ENCODE data around the gene TAOK3.
A peak's percentile ranks its signal among the peaks of the same experiment; 100 is the strongest.
"Not testable (repeated sequence)": the region's sequence is repeated elsewhere in the genome, so short reads cannot be mapped to it uniquely, and the experiment has no call there.

TAOK3 gene

DNA sequence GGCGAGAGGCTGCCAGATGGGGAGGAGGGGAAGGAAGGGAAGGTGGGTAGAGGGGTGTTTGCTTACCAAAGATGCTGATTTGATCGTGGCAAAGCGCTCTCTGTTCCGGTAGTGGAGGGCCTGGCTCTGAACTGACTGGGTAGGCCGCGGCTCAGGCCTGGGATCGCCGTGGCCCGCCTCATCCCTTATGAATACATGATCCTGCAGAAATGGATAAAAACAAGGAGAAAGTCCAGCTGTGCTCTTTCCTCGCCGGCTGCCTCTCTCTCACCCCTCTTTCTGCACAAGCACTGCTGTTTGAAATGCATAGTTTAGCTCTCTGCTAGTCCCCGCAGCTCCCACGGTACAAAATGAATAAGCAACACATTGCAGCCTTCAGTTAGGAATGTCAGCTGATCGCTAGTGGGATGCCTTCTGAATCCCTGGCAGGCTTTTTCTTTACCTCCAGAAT lies 182.9 kb downstream of the TAOK3 start:
- DNase-seq: no peak

DNA sequence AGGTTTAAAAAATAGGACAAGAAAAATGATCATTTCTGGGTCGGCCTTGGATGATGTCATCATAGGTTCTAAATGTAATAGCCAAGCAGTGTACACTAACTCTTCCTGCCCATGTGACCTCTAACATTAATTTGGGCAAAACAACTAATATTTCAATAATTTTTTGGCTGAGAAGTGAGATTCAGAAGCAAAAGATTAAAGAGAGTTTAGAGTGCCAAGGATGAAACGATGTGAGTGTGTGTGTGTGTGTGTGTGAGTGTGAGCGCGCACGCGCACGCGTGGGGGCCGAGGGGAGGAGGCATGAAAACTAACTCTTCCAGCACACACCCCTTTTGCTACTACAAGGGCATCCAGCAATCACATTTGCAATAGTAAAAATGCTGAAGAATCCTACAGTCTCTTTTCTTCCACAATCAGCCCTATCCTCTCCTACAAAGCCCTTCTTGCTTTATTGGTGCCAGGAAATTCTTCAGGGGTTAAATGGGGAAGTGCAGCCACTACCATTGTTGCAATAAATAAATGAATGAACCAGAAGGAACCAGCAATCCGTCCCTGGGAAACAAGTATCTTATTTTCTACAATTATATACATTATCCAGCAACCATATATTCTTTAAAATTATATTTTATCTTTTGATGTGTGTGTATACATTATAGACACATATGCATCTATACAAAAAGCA lies 183.9 kb downstream of the TAOK3 start:
- DNase-seq: no peak

DNA sequence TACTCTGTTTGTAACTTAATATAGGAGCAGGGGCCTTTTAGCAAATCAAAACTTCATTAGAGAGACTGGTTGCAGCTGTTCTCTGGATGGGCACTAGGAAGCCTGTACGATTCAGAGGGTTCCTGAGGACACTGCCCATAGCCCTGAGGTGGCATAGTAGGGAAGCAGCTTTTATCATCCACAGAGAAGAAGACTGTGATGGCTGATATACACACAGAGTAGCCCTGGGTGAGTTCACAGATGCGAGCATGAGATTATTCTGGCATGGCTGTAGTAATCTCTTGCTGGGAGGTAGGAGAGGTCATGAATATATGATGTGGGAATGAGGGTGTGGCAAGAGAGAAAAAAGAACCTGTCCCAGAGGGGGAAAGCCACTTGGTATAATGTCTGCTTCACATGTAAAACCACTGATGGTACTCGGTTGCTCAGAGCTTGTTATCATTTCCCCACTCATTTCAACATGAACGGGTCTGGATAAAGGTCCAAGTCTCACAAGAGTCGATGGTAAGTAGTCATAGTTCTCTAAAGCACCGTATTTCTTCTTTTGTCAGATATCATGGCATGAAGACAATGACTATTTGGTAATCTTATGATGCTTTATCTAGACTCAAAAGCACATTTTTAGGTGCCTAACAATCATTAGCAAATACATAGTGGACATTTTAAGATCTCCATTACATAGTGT lies 184.8 kb downstream of the TAOK3 start:
- DNase-seq: no peak

DNA sequence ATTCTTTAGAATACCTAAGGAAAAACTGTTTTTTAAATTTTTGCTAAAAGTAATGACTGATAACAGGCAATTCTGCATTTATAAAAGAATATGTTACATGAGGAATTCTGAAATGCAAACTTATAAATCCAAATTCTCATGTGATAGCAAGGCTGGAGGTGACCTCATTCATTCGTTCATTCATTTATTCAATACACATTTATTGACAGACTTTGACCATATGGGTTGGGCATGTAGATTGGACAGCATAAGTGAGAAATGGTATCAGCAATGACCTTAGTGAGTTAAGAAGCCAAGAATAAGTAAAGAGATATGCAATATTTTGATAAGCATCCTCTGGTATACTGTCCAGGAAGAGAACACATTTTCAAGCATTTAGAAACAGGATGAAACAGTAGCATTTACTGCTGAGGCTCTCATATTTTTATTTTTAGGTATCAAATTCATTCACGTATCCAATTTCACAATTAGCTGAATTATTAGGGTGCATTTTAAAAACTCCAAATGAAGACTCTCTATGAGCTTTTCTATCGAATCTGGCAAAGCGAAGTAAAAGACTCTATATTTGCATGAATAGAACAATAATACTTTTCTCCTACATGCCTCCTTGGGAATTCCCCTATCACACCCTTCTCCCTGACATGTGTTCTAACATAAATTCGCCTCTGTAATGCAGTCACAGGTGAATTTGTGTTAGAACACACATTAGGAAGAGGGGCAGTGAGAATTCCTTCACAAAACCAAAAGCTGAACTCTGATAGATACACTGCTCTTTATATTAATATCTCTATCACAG lies 186.9 kb downstream of the TAOK3 start:
- no peak for DNase-seq

DNA sequence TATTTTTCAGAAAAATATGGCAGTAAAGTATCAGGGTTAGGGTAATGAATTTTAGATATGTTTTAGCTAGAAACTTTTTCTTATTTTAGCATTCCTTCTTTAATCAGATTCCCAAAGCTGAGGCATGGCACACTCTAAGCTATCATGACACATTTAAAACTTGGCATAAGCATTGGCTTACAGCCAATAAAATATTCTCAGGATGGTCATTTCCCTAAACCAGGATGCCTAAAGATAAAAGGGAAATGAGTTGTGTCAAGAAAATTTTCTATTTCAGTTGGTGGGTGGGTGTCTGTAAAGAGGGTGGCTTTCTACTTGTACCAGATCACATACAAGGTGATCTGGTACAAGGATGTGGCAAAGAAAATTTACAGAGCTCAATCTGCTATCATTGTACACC lies 189.0 kb downstream of the TAOK3 start:
- no peak for DNase-seq

DNA sequence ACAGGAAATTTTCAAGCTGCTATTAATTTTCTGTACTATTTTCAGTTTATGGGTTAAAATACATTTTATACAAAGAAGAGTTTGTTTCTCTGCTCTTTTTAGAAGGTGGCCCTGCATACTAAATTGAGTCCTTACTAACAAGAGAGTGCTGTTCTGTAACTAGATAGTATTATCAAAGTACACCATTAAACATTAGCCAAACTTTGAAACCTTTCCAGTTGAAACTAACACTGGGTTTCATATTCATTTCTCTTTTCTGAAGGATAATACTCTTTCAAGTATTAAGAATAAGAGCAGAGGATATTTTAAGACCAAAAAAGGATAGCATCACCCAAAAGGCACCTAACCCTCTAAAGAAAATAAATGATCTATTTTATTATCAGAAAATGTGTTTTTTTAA lies 189.6 kb downstream of the TAOK3 start:
- no peak for DNase-seq

DNA sequence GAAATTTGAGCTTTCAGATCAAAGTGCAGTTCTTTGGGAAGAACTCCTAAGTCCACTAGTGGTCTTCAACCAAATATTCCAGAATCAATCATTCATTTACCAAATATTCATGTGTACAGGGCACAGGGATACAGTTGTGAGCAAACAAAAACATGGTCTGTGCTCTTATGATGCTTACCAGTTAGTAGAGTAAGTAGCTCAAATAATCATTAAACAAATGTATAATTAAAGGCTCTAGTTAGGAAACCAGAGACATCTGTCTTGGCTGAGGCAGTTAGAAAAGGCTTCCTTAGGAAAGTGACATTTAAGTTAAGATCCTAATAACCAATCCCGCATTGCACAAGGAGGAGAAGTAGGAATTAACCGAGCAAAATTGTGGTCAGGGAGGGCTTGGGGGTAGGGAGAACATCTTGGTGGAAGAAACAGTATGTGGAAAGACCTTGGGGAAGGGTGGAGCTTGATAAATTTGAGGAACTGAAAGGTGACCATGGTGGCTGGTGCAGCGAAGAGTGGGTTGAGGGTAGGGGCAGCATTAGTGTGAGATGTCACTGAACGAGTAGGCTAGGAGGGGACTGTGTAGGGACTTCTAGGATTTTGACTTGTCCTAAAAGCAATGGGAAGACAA lies 196.8 kb downstream of the TAOK3 start:
- no peak for DNase-seq

DNA sequence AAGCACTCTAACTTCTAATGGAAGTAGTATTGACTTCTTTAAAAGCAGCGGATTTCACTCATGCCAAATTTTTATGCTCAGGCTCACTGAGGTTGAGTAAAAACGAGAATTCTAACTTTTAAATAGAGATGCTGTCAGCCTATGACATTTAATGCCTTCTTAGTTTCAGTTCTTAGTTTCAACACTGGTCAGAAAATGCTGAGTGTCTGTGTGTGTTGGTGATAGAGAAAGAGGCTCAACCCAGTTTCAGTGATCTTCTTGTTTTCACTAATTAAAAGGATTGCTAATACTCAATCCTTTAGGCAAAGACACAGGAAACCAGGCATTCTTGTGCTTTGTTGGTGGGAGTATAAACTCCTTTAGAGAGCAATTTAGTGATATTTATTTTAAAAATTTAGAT lies 205.8 kb downstream of the TAOK3 start:
- DNase-seq: peak in 1 of 5 donors; percentile 66

DNA sequence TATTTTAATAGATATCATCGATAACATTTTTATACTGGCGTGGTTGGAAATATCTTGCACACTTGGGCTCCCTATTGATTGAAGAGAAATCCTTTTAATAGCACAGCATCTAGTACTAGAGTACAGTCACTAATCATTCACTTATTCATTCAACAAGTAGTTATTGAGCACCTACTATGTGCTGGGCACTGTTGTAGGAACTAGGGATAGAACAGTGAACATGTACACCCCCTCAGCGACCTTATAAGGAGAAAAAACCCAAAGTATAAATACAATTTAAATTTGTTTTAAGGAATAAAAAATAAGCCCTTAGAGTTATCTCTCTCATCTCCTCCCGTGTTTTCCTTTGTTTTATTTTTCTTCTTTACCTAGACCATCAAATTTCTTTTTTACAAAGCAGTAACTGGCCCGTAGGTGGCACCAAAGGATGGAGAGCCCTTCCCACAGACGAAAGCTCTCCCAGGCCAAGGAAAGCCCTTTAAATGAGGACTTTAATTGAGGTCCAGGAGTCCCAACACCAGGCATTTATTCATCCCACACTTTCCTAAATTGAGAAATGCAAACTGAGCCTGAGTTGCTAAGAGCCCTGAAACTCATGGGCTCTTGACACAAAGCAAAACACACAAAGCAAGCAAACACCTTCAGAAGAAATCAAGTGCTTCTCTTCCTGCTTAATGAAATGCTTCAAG lies 207.8 kb downstream of the TAOK3 start:
- DNase-seq: no peak

DNA sequence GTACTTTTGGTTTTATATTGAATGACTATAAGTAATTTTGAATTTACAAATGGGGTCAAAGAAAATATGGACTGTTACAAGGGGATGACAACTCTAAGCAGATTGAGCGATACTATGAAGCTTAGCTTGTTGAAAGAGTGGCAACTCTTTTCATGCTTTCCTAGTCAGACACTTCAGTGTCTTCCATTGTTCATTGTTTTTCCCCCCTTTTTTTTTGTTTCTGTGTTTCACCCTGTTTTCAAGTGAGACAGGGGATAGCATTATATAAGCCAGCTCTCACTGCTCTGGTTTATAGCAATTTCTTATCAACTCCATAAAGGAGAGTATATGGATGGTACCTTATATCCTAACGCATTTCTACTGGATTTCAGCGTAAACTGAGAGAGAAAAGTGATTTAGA lies 212.2 kb downstream of the TAOK3 start:
- DNase-seq: no peak

DNA sequence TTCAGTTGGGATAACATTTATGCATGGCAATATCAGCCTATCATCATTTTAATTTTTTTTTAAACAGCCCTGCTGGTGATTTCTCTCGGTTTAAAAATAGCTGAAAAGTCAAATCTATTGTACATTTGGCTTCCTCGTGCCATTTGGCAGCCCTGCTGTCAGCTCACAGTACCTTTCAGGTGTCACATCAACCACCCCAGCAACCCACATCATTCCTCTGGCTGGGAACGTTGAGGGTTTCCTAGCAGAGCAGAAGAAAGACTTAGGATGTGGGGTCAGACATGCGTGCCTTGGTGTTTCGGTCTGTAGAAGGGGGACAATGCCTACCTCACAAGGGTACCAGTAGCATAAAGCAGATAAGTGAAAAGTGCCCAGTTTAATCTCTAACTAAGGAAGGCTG lies 221.0 kb downstream of the TAOK3 start:
- no peak for DNase-seq

DNA sequence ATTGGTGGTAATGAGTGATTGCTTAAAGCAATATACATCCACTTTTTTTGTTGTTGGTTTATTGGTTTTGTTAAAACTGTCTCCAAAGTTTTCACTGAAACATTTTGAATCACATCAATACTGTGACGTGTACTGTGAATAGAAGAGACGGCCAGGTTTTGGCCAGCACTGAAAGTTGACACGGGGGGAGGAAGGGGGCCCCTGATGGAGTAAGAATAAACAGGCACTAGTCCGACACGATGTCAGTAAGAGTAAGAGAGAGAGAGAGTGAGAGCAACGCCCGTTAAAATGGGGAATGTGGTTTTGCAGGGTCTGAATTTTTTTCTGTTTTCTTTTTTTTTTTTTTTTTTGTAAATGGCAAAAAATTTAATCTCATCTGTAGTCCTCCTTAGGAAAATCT lies 222.1 kb downstream of the TAOK3 start:
- no peak for DNase-seq

DNA sequence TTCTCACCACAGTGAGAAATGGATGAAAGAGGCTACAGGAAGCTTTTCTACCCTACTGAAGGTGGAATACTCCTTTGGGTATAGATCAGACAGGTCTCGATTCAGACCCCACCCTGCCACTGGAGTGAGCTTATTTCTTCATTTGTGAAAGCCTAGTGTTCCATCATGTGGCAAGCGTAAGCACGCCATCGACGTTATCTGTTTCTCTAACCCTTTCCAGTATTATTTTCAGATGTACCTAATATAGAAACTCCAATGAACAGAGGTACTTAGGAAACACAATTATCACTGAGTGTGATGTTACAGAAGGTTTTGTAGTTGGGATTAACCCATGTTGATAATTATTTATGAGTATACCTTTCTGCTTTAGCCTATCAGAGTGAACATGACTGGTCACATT lies 224.4 kb downstream of the TAOK3 start:
- DNase-seq: no peak

DNA sequence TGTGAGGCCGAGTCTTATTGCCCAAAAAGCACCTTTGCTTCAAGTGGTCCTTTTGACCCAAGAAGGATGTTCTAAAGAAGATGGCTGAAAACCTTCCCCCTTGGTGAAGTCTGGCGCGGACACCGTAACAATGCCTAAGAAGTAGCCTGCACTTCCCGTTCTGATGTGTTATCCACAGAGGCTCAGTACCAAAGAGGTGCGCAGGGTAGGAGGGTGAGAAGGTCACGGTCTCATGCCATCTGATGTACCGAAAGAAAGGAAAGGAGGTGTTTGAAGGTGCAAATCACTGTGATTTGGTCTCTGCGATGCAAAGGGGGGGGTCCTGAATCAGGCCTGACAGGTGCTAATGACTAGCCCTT lies 226.9 kb downstream of the TAOK3 start:
- DNase-seq: no peak

DNA sequence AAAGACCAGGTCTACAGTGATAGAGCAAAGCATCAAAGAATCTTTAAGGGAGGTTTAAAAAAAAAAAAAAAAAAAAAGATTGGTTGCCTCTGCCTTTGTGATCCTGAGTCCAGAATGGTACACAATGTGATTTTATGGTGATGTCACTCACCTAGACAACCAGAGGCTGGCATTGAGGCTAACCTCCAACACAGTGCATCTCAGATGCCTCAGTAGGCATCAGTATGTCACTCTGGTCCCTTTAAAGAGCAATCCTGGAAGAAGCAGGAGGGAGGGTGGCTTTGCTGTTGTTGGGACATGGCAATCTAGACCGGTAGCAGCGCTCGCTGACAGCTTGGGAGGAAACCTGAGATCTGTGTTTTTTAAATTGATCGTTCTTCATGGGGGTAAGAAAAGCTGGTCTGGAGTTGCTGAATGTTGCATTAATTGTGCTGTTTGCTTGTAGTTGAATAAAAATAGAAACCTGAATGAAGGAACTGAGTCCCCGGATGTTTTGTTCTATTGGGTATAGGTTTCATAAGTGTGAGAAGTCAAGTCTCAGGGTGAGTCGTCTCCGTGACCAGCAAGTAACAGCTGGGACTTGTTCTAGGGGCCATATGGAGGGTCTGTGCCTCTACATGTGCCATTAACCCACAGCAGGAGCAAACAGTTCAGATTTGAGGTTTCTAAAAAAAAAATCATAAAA lies 227.5 kb downstream of the TAOK3 start:
- DNase-seq: no peak

DNA sequence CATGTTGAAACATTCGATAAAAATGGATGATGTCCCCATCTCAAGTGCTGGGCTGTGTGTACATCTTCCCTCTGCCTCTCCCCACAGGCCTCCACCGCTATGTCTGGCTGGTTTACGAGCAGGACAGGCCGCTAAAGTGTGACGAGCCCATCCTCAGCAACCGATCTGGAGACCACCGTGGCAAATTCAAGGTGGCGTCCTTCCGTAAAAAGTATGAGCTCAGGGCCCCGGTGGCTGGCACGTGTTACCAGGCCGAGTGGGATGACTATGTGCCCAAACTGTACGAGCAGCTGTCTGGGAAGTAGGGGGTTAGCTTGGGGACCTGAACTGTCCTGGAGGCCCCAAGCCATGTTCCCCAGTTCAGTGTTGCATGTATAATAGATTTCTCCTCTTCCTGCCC lies 228.2 kb downstream of the TAOK3 start:
- no peak for DNase-seq

DNA sequence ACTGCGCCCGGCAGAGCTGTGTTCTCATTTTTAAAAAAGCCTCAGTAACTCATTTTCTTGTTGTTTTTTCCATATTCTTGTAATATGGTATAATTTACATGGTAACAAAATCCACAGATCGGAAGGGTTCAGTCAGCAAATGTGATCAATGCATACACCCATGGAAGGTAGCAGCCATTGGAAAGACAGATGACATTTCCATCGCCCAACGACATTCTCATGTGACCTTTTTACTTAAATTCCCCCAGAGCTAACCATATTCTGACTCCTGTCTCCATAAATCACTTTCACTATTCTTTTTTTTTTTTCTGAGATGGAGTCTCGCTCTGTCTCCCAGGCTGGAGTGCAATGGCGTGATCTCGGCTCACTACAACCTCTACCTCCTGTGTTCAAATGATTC lies 231.9 kb downstream of the TAOK3 start:
- no peak for DNase-seq

DNA sequence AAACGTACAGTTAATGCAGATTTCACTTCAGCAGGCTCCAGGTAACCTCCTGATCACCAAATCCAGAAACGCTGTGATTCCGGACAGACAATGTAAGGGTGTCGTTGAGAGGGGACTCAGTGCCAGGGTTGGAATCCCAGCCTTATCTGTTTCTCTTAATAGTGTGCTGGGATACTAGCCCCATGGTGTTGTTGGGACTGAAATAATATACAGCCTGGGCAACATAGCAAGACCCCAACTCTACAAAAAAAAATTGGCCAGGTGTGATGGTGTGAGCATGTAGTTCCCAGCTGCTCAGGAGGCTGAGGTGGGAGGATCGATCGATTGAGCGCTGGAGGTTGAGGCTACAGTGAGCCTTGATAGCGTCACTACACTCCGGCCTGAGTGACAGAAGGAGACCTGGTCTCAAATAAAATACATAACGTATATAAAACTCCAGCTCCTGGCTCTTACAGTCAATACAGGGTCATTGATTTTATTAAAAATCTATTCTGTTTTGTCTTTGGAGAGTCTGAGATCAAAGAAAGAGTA lies 235.5 kb downstream of the TAOK3 start:
- no peak for DNase-seq

DNA sequence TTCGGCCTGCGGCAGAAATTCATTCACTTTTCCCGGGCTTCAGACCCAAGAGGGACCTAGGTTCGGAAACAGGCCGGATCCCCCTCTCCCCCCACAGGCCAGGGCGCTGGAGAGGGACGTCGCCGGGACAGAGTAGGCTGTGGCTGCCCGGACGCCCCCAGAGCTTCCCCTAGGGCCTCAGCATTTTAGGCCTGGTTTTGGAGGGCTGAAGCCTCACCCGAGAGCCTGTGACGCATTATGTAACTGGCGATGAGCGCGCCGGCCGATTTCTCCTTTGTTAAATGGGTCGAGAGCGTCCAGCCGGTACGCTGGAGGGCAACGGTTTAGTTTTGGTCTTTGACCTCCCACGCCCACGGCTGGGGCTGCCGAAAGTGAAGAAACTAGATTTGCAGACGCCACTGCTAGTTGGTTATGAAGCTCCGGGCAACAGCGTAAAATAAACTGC lies 236.1 kb downstream of the TAOK3 start:
- peak in 2 of 5 donors; percentile 6 to 24 for DNase-seq

DNA sequence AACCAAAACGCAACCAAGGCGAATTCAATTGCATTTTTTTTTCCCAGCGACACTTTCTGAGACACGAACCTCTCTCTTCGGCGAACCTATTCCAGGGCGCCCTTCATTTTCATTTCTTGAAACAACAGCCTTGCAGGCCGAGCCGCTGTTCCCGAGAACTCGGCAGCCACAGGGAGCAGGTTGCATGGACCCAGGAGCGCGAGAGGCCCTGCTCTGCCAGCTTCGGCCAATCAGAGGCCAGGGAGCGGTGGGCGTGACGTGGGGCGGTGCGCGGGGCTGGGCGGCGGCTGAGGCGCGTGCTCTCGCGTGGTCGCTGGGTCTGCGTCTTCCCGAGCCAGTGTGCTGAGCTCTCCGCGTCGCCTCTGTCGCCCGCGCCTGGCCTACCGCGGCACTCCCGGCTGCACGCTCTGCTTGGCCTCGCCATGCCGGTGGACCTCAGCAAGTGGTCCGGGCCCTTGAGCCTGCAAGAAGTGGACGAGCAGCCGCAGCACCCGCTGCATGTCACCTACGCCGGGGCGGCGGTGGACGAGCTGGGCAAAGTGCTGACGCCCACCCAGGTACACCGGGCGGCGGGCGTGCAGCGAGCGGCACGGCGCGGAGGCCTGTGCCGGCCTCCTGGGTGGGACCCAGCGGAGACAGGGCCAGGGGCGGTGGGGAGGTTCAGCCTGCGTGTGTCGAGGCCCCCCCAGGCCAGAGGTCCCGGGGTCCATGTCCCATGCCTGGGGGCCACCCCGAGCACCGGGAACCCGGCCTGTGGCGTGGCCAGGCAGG lies 236.7 kb downstream of the TAOK3 start, which contains the start of gene PEBP1:
TSS of gene PEBP1 (plus strand) at position 337 of the 771 bp plus-strand sequence. CDS start at position 423, 86 bp downstream.
- peak; percentile 81 to 92 (median 88) for DNase-seq

DNA sequence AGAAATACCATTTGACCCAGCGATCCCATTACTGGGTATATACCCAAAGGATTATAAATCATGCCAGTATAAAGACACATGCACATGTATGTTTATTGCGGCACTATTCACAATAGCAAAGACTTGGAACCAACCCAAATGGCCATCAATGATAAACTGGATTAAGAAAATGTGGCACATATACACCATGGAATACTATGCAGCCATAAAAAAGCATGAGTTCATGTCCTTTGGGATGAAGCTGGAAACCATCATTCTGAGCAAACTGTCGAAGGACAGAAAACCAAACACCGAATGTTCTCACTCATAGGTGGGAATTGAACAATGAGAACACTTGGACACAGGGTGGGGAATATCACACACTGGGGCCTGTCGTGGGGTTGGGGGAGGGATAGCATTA lies 243.3 kb downstream of the TAOK3 start:
- DNase-seq: not testable (repeated sequence)
